NCI-H524 treated with DMSO at 0.1 percent for 48 hours (cell line): ENCODE data around the gene VSIR.

Experiments
- DNase-seq: peaks from one replicate; lab custom pipeline; 2025; lab: John Stamatoyannopoulos, UW

VSIR gene

DNA sequence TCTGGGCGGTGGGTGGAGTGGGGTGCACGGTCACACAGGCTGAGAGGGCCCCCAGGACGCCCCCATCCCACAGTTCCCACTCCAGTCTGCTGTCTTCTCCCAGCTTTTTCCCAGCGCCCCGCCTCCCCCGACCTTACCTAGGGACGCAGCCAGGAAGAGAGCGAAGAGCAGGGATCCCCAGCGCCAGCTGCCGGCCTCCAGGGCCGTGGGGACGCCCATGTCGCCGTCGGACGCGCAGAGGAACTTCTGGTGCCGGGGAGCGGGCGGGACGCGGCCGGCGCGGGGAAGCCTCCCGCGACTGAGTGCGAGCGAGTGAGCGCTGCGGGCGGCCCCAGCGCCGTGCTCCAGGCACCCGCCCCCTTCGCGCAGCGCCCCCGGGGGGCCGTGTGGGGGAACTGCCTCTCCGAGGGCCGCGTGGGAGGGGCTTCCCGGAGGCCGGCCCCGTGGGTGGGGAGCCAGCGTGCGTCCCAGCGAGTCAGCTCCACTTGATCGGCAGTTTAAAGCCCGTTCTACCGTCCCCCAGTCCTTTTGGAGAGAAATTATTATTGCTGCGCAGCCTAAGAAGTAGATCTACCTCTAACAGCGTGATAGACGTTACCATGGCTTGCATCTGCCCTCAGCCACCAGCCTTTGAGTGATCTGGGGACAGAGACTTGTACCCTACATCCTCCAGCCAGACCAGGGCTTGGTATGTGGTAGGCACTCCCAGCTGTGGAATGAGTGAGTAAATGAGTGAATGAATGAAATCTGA lies at the start of gene VSIR:
Gene VSIR, minus strand, starts transcription at position 300 of the 751 bp plus-strand sequence. Its CDS starts 81 bp downstream, at position 219.
- DNase-seq: no peak

DNA sequence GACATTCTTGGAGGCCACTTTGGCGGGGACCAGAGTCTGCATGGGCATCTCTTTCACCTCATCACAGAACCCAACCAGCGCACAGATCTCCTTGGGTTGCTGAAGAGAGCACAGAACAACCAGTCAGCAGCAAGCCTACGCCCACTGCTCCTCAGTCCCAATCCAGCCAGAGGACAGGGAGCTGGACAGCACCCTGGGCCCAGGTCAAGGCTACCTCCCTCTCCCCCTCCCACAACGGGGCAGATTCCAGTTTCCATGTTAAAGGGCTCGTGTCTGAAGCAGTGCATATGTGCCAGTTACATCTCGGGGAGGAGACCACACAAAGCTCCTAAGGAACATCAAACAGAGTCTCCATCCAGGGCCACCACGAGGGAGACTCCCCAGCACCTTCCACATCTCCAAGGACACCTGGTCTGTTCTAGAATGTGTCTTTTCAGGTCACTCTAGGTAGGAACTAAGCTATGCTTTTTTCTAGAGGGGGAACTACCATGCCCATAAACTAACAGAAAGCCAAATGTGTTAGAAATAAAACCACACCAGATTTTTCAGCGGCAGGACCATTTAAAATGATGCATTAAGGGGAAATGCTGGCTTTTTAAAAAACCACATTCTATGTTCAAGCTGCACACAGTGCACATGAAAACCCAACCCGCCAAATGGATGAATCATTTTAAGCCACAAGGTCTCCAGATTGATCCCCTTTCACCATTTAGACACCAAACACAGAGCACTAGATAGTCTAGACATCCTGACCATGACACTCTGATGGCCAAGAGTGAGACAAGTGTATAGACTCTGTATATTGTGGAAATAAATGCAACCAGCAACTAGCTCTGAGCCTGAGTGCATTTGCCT lies 48.8 kb upstream of the VSIR start:
- no peak for DNase-seq

DNA sequence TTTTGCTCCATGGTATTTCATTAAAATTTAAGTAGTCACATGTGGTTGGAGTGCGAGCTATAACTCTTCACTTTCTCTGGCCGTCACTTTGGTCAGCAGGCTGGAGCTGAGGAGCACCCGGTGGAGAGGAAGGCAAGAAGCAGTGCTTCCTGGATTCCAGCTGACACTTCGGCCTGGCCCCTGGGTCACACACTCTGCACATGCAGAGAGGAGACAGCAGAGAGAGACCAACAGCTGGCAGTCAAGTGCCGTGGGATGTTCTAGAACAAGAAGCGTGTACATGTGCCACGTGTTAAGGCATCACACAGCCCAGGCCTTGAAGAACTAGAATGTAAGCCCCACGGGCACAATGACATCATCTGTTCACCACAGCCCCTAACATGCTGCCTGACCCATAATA lies 47.6 kb upstream of the VSIR start:
- DNase-seq: no peak

DNA sequence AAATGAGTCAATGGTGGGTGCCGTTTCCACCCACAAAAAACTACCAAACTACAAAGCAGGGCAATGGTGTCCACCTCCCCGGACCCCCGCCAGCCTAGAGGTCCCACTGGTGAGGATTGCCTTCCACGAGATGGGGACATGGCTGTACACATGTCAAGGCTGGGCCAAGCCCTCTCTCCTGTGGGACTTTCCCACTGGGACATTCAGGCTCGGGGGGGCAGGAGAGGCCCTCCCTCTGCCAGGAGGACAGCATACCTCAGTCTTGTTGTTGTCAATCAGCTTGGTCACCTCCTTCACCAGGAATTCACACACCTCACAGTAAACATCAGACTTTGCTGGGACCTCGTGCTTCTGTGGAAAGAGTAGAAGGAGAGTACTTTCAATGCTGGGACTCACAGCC lies 46.7 kb upstream of the VSIR start:
- no peak for DNase-seq

DNA sequence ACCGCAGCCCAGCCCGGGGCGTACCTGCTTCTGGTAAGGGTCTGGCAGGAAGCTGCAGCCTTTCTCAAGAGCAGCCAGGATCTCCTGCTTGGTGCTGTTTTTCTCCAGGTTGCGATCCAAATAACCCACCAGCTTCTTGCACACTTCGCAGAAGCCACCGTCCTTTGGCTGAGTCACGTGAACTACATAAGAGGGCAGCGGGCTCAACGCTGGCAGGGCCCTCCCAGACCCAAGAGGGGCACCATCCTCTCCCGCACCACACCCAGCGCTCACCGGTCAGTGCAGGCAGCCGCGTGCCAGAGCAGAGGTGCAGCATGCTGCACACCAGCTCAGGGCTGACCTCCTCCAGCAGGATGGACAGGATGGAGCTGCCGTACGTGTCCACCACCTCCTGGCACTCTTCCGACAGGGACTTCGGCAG lies 46.1 kb upstream of the VSIR start:
- DNase-seq: no peak

DNA sequence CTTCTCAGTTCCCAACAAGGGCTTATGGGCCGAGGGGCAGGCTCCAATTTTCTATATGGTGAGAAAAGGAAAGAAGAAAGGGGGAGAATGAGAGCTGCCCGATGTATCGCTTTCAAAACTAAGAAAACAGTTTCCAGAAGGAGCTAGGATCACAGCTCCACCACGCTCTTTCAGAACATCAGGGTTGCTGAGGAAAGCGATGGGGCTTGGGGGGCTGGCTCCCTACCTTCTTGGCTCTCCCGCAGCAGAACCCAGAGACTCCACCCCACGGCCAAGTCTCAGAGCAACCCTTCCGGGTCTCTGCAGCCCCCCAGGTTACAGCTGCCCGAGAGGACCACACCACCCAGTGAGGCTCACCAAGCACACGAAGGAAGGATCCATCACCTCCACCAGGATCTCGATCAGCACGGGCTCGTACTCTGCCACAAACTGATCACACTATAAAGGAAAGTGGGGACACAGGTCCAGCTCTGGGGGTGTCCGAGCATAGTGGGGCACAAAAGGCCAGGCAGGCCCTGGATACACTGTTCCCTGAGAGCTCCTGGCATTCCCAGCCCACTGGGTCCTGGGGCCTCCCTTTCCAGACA lies 45.4 kb upstream of the VSIR start:
- DNase-seq: no peak

DNA sequence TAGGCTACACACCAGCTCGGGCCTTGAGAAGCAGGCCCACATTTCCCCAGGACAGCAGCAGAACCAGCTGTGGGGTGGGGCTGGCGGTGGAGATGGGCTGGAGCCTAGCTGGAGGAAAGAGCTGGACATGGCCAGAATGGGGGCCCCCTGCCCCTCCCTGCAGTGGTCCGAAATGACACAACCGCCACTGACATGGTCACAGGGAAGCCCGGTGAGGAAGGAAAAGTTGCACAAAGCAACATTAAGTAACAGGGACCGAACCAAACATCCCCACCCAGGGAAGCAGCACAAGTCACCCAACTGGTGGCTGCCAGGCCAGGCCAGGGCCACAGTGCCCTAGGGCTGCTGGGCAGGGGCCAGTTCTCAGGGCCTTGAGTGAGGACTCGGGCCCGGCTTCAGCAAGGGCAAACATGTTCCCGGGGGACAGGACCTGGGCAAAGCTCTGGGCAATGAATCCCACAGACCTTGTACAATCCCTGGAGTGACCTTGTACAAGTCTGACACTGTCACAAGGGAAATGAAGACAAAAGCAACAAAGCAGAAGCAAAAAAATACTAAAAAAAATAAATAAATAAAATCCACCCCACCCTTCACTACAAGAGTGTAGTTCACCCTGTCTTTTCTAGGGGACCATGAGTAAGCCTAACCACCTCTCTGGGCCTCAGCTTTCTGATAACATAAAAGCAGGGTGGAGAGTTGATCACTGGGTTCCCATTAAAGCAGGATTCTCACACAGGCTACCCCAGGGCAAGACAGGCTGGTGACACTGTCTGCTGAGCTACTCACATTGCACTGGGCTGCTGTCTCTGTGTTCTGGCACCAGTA lies 44.7 kb upstream of the VSIR start:
- DNase-seq: no peak

DNA sequence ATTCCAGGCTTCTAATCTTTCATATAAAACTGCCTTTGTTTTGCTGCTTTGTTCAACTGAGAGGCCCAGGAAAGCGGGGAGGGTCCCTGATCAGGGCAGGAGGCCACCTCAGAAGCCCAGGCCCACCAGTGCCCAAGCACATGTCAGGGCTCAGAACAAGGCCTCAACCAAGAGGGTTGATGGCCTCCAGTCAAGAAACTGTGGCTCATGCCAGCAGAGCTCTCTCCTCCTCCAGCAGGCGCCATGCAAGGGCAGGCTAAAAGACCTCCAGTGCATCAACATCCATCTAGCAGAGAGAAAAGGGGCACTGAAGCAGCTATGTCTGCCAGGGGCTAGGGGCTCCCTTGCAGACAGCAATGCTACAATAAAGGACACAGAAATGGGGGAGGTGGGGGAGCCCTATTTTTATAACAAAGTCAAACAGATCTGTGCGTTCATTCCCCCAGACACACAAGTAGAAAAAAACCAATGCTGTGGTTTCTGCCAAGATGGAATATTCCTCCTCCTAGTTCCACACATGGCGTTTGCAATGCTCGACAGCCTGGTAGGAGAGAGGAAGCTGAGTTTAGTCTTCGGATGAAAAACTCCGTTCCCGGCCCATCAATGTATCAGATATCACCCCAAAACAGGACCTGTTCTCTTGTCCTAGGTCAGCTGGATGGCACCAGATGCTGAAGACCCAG lies 43.8 kb upstream of the VSIR start:
- DNase-seq: no peak

DNA sequence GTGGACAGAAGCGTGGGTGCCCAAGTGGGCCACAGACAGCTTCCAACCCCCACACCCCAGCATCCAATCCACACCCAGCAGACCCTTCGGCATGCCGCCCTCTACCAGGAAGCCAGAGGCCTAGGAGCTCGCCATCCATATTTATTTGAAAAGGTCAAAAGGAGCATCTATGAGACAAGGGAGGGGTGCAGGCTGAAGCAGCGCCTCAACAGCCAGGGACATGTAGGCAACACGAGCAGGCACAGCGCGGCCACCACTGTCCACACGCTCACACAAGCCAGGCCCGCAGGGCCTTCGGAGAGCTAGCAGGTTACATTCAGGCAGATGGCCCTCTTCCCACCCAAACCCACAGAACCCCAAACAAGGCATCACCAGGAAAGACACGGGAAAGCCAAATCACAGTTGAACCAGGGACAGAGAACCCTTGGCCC lies 43.1 kb upstream of the VSIR start:
- DNase-seq: no peak

DNA sequence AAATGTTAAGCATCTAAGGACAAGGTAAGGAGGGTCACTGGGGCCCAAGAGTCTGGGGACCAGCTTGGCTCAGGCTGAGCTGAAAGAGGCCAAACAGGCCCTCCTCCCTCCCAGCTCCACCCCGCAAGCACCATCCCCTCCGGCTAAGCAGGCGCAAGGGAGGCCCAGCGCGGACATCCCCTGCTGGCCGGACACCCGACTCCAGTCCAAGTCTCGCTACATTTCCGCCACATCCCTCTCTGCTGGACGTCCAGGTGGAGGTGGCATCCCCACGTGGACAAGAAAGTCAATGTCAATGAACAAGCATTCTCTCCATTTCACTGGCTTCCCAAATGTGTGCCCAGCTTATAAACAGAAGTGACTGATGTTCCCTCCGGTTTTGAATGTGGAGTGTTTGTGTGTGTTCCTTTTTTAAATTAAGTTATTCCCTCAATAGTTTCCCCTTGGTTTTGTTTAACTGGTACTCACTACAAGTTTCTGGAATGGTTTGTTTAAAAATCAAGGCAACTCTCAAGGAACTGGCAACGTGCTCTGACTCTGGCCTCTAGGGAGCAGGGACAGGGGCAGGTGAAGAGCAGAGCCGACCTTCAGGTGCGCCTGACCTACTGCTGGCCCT lies 42.3 kb upstream of the VSIR start:
- no peak for DNase-seq

DNA sequence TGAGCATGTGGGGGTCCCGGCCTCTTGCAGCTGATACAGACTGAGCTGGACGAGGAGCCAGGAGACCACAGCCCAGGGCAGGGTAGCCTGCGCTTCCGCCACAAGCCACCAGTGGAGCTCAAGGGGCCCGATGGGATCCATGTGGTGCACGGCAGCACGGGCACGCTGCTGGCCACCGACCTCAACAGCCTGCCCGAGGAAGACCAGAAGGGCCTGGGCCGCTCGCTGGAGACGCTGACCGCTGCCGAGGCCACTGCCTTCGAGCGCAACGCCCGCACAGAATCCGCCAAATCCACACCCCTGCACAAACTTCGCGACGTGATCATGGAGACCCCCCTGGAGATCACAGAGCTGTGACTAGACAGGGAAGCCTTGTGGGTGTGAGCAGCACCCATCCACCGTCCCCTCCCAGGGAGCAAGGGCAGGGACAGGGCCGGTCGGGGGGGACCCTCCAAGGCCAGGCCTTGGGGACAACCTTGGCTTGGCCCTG lies 41.6 kb upstream of the VSIR start:
- DNase-seq: no peak

DNA sequence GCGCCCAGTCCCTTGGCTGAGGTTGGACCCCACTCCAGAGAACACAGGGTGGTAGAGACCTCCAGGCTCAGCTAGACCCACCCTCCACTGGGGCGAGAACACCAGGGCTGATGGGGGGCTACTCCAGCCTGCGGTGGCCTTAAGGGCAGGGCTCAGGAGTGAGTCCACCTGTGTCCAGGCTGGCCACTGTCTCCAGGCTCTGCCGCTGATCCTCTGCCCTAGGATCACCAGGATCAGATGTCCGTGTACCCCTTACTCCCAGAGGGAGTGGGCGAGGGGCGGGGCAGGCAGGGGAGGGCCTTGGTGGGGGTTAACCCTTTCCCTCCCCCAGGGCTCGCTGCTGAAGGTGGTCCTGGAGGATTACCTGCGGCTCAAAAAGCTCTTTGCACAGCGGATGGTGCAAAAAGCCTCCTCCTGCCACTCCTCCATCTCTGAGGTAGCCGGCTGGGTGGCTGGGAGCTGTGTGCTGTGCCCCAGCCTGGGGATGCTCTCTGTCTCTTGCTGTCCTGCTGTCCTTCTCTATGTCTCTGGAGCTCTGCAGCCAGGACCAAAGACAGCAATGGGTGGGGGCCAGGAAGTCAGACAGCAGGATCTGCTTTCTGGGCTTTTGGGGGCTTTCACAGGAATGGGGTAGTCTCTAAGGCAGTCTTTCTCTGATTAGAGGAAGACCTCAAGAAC lies 39.7 kb upstream of the VSIR start:
- DNase-seq: no peak

DNA sequence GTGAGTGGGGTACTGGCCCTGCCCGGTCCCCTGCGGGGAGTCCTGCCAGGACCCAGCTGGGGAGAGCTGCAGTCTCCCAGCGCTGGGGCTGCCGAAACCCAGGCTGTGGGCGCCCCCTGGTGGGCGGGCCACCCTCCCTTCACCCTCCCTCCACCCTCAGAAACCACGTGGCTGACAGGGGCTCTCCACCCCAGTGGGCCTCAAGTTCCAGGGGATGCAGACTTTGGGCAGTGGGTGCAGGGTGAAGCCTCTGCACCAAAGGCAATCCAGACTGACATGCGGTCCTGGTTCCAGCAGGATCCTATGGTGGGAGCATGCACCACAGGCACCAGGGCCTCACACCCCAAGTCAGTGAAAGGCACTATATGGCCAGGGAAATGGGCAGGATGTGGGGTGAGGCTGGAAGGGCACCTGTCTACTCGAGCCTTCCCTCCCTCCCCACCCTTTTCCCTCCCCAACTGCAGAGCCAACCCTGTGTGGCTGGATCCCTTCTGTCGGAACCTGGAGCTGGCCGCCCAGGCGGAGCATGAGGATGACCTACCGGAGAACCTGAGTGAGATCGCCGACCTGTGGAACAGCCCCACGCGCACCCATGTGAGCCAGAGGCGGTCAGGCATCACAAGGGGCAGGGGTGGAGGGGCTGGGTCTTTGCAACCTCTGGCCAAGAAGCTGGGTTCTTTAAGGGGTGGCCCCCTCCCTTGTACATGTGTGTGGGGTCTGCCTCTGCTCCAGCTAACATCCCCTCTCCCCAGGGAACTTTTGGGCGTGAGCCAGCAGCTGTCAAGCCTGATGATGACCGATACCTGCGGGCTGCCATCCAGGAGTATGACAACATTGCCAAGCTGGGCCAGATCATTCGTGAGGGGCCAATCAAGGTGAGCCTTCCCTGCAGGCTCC lies 38.9 kb upstream of the VSIR start:
- DNase-seq: no peak

DNA sequence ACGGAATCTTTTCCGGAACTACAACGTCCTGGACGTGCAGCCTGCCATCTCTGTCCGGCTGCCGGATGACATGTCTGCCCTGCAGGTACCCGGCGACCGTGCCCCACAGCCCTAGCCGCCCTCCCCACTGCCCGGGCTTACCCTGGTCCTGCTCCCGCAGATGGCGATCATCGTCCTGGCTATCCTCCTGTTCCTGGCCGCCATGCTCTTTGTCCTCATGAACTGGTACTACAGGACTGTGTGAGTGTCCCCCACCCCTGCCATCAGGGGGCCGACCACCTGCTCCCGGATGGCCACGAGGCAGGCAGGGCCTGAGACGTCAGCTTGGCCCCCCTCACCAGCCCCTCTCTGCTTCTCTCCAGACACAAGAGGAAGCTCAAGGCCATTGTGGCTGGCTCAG lies 38.0 kb upstream of the VSIR start:
- no peak for DNase-seq

DNA sequence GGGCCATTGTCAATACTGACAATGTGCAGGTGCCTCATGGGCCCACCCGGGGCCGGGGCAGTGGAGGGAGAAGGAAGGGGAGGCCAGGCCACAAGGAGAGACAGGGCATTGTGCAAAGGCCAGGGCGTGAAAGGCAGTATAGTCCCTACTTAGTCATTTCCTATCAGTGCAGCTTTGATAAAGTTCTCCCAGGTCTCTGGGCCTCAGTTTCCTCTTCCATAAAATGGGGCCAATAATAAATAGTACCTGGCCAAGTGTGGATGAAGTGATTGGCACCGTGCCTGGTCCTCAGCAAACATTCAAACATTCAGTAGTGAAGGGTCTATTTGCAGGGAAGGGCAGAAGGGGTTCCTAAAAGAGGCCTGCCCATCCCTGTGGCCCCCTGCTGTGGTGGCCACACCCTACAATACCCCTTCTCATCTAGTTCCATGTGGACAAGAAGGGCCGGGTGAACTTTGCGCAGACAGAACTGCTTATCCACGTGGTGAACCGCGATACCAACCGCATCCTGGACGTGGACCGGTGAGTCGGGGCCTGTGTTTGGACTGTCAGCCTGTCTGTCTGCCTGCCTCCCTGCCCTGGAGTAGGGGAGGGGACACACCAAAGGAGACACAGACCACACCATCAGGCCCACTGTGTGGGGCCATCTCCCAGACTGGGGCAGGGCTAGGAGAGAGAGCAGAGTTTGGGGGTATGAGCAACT lies 36.9 kb upstream of the VSIR start:
- no peak for DNase-seq

DNA sequence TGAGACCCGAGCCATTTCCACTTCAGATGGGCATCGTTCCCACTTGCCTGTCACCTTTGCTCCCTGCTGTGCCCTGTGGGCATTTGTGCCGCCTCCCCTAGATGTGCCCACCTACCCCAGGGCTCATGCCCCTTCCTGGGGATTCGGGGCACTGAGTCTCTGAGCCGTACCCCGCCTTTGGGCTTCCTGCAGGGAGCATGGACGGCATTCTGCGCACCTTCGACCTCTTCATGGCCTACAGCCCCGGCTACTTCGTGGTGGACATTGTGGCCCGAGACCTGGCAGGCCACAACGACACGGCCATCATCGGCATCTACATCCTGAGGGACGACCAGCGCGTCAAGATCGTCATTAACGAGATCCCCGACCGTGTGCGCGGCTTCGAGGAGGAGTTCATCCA lies 36.3 kb upstream of the VSIR start:
- DNase-seq: no peak

DNA sequence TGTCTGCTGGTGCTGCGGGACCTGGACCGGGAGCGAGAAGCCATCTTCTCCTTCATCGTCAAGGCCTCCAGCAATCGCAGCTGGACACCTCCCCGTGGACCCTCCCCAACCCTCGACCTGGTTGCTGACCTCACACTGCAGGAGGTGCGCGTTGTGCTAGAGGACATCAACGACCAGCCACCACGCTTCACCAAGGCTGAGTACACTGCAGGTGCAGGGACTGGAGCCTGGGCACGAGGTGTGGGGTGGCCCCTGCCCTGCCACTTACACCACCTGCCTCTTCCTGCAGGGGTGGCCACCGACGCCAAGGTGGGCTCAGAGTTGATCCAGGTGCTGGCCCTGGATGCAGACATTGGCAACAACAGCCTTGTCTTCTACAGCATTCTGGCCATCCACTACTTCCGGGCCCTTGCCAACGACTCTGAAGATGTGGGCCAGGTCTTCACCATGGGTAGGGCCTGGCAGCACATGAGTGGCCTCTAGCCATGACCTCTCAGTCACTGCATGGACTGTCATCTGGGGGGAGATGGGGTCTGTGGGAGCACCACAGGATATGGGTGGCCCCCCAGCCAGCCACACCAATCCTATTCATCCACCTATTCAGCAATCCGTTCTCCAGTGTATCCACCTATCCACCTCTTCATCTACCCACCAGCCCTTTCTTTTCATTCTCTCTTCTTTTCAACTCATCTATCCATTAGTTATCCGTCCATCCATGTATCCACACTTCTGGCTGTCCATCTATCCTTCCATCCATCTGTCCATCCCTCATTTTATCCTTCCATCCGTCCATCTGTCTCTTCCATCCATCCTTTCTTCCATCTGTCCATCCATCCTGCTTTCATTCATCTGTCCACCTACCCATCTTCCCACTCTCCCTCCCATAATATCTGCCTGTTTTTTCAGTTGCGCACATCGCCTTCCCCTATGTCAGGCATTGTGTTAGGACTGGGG lies 34.5 kb upstream of the VSIR start:
- DNase-seq: no peak
